Islet of Langerhans (tissue), 1 donor: ENCODE measurements around the gene OLFML2A.
"Not testable (repeated sequence)": the region's sequence is repeated elsewhere in the genome, so short reads cannot be mapped to it uniquely, and the experiment has no call there.

Source experiments
- FAIRE-seq: peaks from one replicate; lab custom pipeline; 2011; peaks lifted over from hg19 to GRCh38; lab: Jason Lieb, UNC

The OLFML2A gene

DNA sequence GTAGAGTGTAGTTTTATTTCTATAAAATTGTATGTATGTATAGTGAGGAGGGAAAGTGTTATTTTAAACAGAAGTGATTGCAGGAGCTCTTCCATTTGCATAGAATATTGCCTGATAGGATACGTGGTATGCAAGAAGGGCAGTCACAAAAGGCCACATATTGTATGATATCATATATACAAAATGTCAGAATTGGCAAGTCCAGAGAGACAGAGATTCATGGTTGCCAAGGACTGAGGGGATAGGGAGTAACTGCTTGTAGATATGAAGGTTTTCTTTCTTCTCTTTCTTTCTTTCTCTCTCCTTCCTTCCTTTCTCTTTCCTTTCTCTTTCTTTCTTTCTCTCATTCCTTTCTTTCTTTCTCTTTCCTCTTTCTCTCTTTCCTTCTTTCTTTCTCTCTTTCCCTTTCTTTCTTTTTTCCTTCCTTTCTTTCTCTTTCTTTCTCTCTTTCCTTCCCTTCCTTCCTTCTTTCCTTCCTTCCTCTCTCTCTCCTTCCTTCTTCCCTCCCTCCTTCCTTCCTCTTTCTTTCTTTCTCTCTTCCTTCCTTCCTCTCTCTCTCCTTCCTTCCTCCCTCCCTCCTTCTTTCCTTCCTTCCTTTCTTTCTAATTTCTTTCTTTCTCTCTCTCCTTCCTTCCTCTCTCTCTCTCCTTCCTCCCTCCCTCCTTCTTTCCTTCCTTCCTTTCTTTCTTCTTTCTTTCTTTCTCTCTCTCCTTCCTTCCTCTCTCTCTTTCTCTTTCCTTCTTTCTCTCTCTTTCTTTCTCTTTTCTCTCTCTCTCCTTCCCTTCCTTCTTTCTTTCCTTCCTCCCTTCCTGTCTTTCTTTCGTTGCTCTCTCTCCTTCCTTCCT lies 51.8 kb downstream of the OLFML2A start:
- FAIRE-seq: no peak

DNA sequence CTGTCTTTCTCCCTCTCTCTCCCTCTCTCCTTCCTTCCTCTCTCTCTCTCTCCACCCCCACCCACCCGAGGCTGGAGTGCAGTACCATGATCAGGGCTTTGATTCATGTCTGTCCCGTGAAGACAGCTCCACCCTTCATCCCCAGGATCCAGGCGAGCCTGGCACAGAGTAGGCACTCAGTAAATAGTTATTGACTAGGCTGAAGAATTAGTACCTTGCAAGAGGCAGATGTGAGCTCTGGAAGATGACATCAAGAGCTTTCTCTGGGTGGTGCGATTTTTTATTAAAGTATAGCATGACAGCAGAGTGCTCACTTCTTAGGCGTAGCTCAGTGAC lies 52.4 kb downstream of the OLFML2A start:
- FAIRE-seq: no peak

DNA sequence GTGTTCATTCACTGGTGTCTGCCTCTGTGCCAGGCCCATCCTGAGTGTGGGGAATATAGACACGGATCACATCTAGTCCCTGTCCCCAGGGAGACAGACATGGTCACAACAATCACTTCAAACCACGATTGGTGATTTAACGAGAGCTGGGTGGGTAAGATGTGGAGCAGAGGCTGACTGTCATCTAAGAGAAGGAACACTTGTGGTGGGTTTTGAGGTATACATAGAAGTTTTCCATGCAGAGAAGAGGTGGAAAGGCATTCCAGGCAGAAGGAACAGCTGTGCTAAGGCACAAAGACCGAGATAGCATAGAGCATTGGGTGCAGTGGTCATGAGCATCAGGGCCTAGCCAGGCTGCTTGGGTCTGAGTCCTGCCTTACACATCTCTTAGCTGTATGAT lies 53.7 kb downstream of the OLFML2A start:
- FAIRE-seq: no peak

DNA sequence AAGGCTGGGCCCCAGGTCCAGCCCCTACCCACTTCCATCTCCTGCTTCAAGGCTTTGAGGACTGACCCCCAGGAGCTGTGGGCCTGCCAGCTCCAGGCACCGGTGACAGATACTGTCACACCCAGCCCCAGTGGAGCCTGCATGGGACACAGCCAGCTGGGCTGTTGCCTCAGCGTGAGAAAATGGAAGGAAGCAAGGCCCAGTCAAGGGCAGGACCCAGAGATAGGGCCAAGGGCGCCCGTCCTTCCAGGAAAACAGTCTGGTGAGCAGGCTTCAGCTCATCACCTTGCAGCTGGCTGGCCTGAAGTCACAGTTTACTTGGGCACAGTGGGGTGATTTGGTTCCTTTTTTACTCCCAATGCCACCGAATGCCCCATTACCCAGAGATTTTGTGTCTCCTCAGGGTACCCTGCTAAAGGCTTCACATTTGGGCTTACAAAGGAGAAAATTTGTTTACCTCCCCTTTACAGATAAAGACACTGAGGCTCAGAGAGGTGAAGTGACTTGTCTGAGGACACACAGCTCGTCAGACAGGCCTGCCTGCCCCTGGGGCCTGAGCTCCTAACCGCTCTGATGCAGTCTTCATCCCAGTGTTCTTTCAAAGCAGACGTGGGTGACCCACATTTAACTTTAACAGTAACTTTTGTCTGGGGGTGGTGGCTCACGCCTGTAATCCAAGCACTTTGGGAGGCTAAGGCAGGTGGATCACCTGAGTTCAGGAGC lies 54.9 kb downstream of the OLFML2A start:
- no peak for FAIRE-seq

DNA sequence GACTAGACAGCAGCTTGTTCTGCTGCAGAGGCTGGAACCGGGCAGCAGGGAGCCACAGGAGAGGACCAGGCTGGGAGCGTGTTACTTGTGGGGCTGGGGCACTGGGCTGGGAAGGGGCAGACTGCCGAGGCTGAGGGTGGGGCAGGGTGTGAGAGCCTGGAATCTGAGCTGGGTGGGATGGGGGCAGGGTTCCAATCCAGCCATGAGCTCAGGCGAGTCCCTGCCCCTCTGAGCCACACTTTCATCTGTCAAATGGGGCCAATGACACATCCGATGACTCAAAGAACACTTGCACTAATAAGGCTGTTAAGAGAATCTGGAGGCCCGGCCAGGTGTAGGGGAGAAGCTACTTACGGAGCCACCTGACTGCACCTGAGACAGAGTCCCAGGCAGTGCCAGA lies 57.7 kb downstream of the OLFML2A start:
- no peak for FAIRE-seq

DNA sequence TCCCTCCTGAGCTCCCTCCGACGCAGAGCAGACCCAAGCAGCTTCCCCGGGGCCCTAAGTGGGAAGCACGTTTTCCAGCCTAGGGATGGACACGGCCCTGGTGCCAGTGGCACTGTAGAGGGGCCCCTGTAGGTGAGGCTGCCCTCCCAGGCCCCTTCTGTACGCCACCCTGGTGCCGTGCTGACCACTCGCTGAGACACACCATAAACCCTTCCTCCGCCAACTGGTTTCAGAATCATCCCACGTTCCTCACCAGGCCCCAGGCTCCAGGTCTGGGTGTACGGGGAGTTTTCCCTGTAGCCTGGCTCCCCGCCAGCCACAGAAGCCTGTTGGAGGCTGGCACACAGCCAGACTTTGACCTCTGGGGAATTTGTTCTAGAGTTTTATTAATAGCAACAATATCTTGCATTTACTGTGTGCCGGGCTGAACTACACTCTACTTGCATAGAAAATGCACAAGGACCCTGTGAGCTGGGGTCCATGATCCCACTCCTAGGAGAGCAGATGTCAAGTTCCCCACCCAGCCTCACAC lies 58.2 kb downstream of the OLFML2A start:
- no peak for FAIRE-seq

DNA sequence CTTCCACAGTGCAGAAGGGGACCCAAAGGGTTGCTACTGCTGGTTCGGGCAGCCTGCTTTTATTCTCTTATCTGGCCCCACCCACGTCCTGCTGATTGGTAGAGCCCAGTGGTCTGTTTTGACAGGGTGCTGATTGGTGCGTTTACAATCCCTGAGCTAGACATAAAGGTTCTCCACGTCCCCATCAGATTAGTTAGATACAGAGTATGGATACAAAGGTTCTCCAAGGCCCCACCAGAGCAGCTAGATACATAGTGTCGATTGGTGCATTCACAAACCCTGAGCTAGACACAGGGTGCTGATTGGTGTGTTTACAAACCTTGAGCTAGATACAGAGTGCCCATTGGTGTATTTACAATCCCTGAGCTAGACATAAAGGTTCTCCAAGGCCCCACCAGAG lies 61.2 kb downstream of the OLFML2A start:
- FAIRE-seq: not testable (repeated sequence)

DNA sequence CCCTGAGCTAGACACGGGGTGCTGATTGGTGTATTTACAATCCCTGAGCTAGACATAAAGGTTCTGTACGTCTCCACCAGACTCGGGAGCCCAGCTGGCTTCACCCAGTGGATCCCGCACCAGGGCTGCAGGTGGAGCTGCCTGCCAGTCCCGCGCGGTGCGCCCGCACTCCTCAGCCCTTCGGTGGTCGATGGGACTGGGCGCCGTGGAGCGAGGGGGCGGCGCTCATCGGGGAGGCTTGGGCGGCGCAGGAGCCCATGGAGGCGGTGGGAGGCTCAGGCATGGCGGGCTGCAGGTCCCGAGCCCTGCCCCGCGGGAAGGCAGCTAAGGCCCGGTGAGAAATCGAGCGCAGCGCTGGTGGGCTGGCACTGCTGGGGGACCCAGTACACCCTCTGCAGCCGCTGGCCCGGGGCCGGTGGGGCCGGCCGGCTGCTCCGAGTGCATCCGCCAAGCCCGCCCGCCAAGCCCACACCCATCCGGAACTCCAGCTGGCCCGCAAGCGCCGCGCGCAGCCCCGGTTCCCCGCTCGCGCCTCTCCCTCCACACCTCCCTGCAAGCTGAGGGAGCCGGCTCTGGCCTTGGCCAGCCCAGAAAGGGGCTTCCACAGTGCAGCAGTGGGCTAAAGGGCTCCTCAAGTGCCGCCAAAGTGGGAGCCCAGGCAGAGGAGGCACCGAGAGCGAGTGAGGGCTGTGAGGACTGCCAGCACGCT lies 61.8 kb downstream of the OLFML2A start:
- FAIRE-seq: not testable (repeated sequence)

DNA sequence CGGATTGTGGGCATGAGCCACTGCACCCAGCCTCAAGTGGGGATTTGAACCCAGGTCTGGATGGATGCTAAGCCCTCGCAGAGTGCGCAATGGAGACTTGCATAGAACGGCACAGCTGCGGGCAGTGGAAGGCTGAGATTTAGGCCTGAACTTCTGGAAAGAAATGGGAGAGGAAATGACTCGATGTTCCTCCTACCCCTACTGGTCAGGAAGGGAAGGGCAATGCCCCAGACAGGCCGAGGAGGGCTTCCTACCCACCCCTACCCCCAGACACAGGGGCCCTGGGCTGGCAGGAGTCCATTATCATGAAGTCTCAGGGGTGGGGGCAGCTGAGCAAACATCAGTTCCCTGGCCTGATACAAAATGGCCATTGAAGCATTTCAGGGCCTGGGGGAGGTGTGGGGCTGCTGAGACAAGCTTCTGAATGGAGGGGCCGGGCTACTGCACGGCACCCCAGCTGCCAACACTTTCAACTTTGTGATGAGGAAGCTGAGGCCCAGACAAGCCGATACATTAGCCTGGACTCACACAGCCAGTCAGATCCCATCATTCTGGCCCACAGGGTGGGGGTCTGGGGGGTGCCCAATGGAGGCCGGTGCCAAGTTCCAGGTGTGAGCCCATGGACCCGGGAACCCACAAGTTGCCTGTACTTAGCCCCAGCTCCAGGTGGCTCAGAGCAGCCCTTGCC lies 62.8 kb downstream of the OLFML2A start:
- no peak for FAIRE-seq

DNA sequence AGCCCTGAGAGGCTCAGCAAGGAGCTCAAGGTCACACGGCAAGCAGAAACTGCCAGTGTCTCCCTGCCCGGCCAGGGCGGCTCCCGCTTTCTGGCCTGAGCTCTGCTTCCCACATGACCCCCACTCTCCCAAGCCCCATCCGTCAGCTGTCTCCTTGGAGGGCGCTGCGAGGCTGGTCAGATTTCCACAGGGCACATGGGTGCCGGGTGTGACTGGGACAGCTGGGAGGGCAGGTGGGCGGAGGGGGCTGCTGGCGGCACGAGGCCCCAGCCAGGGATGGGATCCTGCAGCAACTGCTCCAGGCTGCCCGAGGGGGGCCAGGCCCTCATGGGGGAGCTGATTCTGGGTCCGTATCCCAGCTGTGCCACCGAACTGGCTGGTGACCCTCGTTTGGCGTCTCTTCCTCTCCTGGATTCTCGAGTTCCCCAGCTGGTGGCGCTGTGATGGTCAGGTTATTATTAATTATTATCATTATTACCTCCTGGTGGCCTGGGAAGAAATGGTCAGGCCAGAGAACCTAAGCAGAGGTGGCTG lies 63.4 kb downstream of the OLFML2A start:
- FAIRE-seq: no peak

DNA sequence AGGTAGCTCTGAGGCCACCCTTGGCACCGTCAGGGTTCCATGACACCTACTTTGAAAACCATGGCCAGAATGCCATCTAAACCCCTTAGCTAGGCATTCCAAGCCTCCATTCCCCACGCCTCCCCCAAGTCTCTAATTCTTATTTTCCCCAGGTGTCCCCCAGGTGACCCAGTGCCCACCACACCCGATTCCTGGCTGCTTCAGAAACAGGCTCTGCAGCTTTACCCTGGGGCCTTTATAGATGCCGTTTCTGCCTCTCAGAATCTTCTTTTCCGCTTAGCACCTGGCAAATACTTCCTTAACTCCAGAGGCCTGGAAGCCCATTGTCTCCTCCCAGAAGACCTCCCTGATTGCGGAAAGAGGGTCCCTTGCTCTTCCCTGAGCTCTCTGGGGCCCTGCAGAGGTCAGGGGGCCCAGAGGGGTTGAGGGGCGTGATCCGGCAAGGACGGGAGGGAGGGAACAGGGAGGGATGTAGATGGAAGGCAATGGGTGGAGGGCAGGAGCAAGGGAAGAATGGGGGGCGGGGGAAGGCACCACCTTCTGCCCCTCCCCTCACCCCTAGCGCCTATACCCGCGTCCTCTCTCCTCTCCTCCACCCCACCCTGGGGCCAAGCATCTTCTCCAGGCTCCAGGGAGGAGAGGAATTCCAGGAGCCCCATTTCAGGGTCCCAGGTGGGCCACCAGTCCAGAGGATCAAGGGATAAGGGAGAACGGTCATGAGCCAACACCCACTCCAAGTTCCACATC lies 64.3 kb downstream of the OLFML2A start:
- FAIRE-seq: no peak

DNA sequence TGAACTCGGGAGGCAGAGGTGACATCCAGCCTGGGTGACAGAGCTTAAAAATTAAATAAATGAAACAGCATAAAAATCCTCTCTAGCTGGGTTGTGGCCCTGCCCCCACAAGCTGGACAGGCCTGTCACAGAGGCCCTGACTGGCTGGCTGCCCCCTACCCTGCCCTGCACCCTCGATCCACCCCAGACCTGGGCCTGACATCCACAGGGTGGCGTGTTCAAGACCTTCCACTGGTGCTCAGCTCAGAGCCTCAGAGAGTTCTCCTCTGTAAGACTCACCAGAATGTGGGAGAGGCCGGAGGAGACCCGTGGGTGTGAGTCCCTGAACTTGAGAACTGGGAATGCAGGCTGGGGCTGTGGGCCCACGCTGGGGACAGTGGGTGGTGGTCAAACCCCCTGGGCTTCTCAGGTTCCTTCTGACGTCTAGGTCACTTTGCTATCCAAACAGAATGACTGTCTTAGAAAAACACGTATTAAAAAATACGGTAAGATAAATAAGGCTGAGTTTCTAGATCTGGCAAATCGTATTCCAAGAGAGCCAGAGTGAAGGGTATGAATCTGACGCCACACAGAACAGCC lies 66.6 kb downstream of the OLFML2A start:
- FAIRE-seq: no peak

DNA sequence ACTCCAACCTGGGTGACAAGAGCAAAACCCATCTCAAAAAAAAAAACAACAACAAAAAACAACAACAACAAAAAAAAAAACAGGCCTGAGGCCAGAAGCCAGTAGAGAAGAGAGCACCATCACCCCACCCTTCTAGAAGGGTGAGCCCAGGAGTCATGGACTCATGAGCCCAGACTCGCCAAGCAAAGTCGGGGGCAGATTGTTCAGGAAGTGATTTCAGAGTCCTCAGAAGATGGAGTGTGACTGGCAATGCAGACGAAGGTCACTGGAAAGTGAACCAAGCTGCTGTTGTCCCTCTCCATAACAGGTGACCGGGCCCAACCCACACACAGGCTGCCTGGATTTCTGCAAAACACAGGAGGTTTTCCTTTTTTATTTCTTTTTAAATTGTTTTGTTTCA lies 67.4 kb downstream of the OLFML2A start:
- FAIRE-seq: no peak

DNA sequence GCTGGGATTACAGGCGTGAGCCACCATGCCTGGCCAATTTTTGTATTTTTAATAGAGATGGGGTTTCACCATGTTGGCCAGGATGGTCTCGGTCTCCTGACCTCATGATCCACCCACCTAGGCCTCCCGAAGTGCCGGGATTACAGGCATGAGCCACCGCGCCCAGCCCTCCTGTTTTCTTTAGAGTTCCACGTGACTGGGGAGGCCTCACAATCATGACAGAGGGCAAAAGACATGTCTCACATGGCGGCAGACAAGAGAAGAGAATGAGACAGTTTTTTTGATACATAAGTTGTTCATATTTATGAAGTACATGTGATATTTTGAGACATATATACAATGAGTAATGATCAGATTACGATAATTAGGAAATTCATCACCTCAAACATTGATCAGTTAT lies 69.5 kb downstream of the OLFML2A start:
- FAIRE-seq: not testable (repeated sequence)

DNA sequence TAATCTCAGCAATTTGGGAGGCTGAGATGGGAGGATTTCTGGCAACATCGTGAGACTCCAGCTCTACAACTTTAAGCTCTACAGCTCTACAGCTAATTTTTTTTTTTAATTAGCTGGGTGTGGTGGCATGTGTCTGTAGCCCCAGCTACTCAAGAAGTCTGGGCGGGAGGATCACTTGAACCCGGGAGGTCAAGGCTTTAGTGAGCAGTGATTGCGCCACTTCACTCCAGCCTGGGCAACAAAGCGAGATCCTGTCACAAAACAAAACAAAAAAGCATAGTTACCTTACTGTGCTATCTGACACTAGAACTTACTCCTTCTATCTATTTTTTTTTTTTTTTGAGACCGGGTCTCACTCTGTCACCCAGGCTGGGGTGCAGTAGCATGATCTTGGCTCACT lies 70.0 kb downstream of the OLFML2A start:
- FAIRE-seq: no peak

DNA sequence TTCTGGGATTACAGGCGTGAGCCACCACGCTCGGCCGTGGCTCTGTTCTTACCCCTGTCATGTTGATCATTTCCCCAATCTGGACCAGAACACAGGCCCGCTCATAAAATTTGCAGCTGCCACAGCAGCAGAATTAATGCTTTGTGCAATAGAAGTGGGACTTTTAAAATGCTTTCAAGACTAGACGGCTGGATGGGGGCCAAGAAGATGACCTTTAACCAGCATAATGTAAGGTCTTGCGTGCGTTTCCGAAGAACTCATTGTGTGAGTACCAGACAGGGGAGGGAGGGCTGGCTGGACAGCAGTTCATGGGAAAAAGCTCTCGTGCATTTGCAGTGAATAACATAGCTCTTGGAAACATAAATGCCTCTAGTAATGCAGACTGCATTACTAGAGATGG lies 72.9 kb downstream of the OLFML2A start:
- FAIRE-seq: no peak

DNA sequence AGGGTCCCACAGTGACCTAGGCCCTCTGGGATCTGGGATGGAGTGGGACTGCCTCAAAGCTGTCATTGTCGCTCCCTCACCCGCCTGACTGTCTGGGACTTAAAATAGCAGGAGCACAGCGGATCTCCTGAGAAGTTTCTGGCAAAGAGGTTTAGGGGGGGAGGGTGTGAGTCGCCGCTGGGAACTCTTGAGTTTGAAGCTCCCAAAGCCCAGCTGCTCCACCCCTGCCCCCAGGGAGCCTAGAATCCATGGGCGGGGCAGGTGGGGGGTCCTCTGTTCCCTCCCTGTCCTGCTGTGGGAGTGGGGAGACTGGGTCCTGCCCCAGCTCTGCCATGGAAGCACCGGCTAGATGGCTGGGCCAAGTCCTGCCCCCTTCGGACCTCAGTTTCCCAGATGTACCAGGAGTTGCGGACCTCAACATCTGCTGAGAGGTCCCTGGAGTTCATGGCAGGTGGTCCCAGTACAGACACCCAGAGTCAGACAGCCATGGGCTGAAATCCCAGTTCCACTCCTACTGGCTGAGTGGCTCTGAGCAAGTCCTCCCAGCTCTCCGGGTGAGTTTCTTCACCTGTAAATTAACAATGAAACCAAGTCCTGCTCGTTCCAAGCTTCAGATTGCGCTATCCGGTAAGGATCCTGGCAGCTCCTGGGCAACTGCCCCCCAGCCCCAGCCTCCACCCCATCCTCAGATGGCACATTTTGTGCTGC lies 75.3 kb downstream of the OLFML2A start:
- FAIRE-seq: no peak

DNA sequence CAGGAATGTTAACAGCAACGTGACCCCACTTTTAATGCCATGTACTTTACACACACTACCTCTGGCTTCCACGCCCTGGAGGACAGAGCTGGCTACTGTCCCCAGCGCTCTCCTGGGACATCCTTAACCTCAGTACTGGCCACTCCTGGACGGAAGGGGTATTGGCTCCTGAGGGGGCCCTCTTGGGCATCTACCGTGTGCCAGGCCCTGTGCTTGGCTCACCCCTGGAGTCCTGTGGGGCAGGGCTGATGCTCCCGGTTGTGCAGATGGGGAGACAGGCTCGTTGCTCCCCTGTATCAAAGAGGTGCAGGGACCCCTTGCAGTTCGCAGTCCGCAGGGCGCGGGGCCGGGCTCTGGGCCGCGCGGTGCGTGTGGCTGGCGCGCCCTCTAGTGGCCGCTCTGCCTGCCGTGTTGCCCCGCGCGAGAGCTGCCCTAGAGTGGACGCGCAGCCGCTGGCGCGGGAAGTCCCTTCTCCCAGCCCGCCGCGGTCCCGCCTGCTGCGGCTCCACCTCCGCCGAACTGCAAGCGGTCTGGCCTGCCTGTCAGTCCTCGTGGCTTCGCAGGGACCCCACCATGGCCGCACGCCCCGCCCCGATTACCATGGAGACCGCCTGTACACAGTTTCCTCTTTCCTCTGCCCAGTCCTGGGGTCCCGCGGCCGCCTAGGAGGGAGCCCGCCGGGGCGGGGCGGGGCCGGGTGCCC lies 76.0 kb downstream of the OLFML2A start, which contains the start of gene WDR38:
Gene WDR38 (plus strand): TSS at position 632 of the 703 bp plus-strand sequence. CDS start 72 bp downstream, outside the sequence.
- FAIRE-seq: no peak

DNA sequence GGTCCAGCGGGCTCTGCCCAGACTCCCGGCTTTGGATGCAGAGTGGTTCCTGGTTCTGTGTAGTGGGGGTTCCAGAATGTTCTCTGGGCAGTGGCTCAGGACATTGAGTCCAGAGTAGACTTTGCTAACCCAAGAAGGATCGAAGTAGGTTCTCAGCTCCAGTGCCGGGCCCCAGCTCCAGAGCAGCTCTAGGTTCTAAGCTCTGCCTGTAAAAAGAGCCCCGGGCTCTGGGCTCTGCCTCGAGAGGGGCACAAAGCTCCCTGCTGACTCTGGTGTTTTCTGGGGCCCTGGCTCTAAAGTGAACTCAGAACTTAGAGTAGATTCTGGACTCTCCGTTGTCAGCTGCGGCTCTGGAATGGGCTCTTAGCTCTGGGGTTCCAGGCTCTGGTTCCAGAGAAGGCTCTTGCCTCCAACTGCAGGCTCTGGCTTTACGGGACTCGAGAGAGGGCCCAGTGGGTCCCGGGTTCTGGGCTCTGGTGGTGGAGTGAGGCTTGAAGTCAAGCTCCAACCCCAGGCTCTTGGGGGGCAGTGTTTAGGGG lies 76.7 kb downstream of the OLFML2A start:
- FAIRE-seq: no peak
